Mesenchymal stem cell (in vitro differentiated cells and primary cell): ENCODE measurements around the gene AOC2. TPM values are rescaled to one million over a fixed set of nuclear protein-coding genes. Genes with fewer than 3 reads are reported as not detected.
"Not testable (repeated sequence)": the region's sequence is repeated elsewhere in the genome, so short reads cannot be mapped to it uniquely, and the experiment has no call there.

Experiments used
- DNase-seq: peaks from one replicate; pipeline ENCODE4 v3.0.0-alpha.2; 2013
- H2AFZ ChIP-seq: one replicate; pipeline ENCODE4 v1.6.1; 2013; ENCODE audit warnings: low read depth, mild to moderate bottlenecking, control low read depth, inconsistent platforms, low read length, moderate library complexity
- H2AK5ac ChIP-seq: 2 replicates; pipeline ENCODE4 v1.6.1; 2013; ENCODE audit warnings: low read length, moderate library complexity, mild to moderate bottlenecking, inconsistent platforms; ENCODE audit not compliant: severe bottlenecking
- H2BK120ac ChIP-seq: one replicate; pipeline ENCODE4 v1.6.1; 2013; ENCODE audit warnings: low read depth, mild to moderate bottlenecking, inconsistent platforms, low read length, moderate library complexity
- H2BK12ac ChIP-seq, 2 experiments: one replicate each; pipeline ENCODE4 v1.6.1; 2013; ENCODE audit warnings: inconsistent platforms in 2 of 2, low read length in 2 of 2, mild to moderate bottlenecking in 2 of 2, moderate library complexity in 2 of 2, control low read depth in 1 of 2
- H2BK15ac ChIP-seq: one replicate; pipeline ENCODE4 v1.6.1; 2013; ENCODE audit warnings: mild to moderate bottlenecking, low read depth, inconsistent platforms; ENCODE audit not compliant: poor library complexity, severe bottlenecking
- H2BK5ac ChIP-seq: 2 replicates; pipeline ENCODE4 v1.6.1; 2013; ENCODE audit warnings: low read depth, mild to moderate bottlenecking, low read length, control low read depth, inconsistent platforms; ENCODE audit not compliant: poor library complexity, severe bottlenecking
- H3K14ac ChIP-seq, 2 experiments: one replicate each; pipeline ENCODE4 v1.6.1; 2013; ENCODE audit warnings: inconsistent platforms in 2 of 2, low read length in 2 of 2, control low read depth in 1 of 2, mild to moderate bottlenecking in 1 of 2, moderate library complexity in 1 of 2
- H3K18ac ChIP-seq, 2 experiments: one replicate each; pipeline ENCODE4 v1.6.1; 2013; ENCODE audit warnings: inconsistent platforms in 2 of 2, low read length in 2 of 2, control low read depth in 1 of 2, low read depth in 1 of 2, mild to moderate bottlenecking in 1 of 2
- H3K23ac ChIP-seq, 2 experiments: one replicate each; pipeline ENCODE4 v1.6.1; 2013; ENCODE audit warnings: inconsistent platforms in 2 of 2, low read length in 2 of 2, mild to moderate bottlenecking in 2 of 2, moderate library complexity in 2 of 2, control low read depth in 1 of 2
- H3K27ac ChIP-seq: 2 replicates; pipeline ENCODE4 v1.5.1; 2013; ENCODE audit warnings: mild to moderate bottlenecking, moderate library complexity, low read length, control low read depth, inconsistent platforms; ENCODE audit not compliant: poor library complexity, severe bottlenecking
- H3K27me3 ChIP-seq, 2 experiments: 2 replicates each; pipeline versions ENCODE4 v1.6.1 to v1.7.0; 2013; ENCODE audit warnings: low read length in 2 of 2, mild to moderate bottlenecking in 2 of 2, moderate library complexity in 2 of 2, control low read depth in 1 of 2, inconsistent platforms in 1 of 2; ENCODE audit not compliant: control insufficient read depth in 1 of 2, insufficient read depth in 1 of 2
- H3K36me3 ChIP-seq, 2 experiments: 2 replicates each; pipeline versions ENCODE4 v1.6.1 to v1.7.0; 2013; ENCODE audit warnings: low read length in 2 of 2, control low read depth in 1 of 2, inconsistent platforms in 1 of 2, low read depth in 1 of 2, mild to moderate bottlenecking in 1 of 2; ENCODE audit not compliant: insufficient read depth in 2 of 2, control insufficient read depth in 1 of 2
- H3K4ac ChIP-seq, 2 experiments: one replicate each; pipeline ENCODE4 v1.6.1; 2013; ENCODE audit warnings: inconsistent platforms in 2 of 2, low read length in 2 of 2, mild to moderate bottlenecking in 2 of 2, moderate library complexity in 2 of 2, control low read depth in 1 of 2, low read depth in 1 of 2
- H3K4me1 ChIP-seq: 2 replicates; pipeline ENCODE4 v1.6.1; 2013; ENCODE audit warnings: low read depth, low read length, control low read depth; ENCODE audit not compliant: control insufficient read depth, insufficient read depth
- H3K4me2 ChIP-seq: 2 replicates; pipeline ENCODE4 v1.6.1; 2013; ENCODE audit warnings: low read length, mild to moderate bottlenecking, inconsistent platforms; ENCODE audit not compliant: poor library complexity, severe bottlenecking
- H3K4me3 ChIP-seq, 2 experiments: 2 replicates each; pipeline versions ENCODE4 v1.5.1 to v1.7.0; 2013; ENCODE audit warnings: low read length in 2 of 2, mild to moderate bottlenecking in 2 of 2, control low read depth in 1 of 2, low read depth in 1 of 2; ENCODE audit not compliant: insufficient read depth in 1 of 2
- H3K79me1 ChIP-seq: replicated peaks from 2 replicates; pipeline ENCODE4 v1.6.1; 2013; ENCODE audit warnings: mild to moderate bottlenecking, control low read depth, low read length, inconsistent platforms; ENCODE audit not compliant: poor library complexity, severe bottlenecking
- H3K9ac ChIP-seq: 2 replicates; pipeline ENCODE4 v1.7.0; 2013; ENCODE audit warnings: mild to moderate bottlenecking, low read length, moderate library complexity
- H3K9me3 ChIP-seq: 2 replicates; pipeline ENCODE4 v1.7.0; 2013; ENCODE audit warnings: mild to moderate bottlenecking, low read length; ENCODE audit not compliant: control insufficient read depth
- H4K8ac ChIP-seq: one replicate; pipeline ENCODE4 v1.6.1; 2013; ENCODE audit warnings: inconsistent platforms, mild to moderate bottlenecking, low read length, moderate library complexity
- H4K91ac ChIP-seq: one replicate; pipeline ENCODE4 v1.6.1; 2013; ENCODE audit warnings: mild to moderate bottlenecking, low read length, inconsistent platforms
- WGBS: methylation state at CpG from one replicate; pipeline ENCODE4 v1.1.7; 2013; ENCODE audit warnings: mixed read lengths; 5-methylcytosine and 5-hydroxymethylcytosine counted together
- small RNA-seq: library from polyadenylated mRNA; stranded (forward); fragments of <200 nt; extraction: miRNeasy Mini kit (QIAGEN cat#:217004); gene quantifications from one replicate; pipeline ENCODE3, GENCODE V24; 2013; ENCODE audit warnings: low read depth

Gene AOC2

DNA sequence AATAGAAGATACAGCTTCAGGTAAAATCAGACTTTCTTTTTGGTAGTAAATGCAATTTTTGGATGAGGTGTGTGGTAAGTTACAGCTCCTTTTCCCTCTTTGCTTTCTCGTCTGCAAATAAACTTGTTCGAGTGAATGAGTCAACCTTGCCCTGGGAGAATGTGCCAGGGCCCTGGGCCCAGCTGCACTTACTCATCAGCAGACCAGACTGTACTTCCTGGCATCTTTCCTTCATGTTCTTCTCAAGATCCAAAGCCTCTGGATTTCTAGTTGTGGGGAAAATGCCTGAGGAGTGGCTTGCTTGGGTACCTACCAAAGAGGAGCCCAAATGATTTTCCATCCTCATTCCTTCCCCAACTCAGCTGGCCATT lies 50.8 kb downstream of the AOC2 start:
- H3K4me1 ChIP-seq, result peaks cover 10% of the 10 kb centered on the region
- H3K4me2 ChIP-seq, result no peak overlapping the region
- no peaks in the 10 kb centered on the region for H3K9me3 ChIP-seq
- 10% methylated on average over 2 of the region's 2 CpGs for WGBS
- H4K91ac ChIP-seq, result no peak overlapping the region
- no peak overlapping the region for H2BK12ac ChIP-seq
- no peak overlapping the region for H2AFZ ChIP-seq
- H3K18ac ChIP-seq, result no peak overlapping the region
- peak; percentile 68 for DNase-seq
- H3K27me3 ChIP-seq, result peaks cover 0 to 11% of the 10 kb centered on the region in 2 experiments
- H3K36me3 ChIP-seq, result no peaks in the 10 kb centered on the region
- no peak overlapping the region for H3K4ac ChIP-seq
- H3K79me1 ChIP-seq, result no peaks in the 10 kb centered on the region
- H3K4me3 ChIP-seq, result peak overlapping the region in 1 of 2 experiments; percentile 29
- H2BK15ac ChIP-seq, result no peak overlapping the region
- H3K27ac ChIP-seq, result no peak overlapping the region
- no peak overlapping the region for H3K14ac ChIP-seq
- peak overlapping the region; percentile 58 for H3K9ac ChIP-seq
- no peak overlapping the region for H2AK5ac ChIP-seq
- H2BK5ac ChIP-seq, result no peak overlapping the region
- no peak overlapping the region for H3K23ac ChIP-seq
- no peak overlapping the region for H2BK120ac ChIP-seq
- no peak overlapping the region for H4K8ac ChIP-seq

GRCh38 chr17:42898147-42898811 lies 53.9 kb downstream of the AOC2 start:
- DNase-seq, result no peak
- Histone ChIP-seq H2AK5ac (no peak overlapping the region), H3K9ac (no peak overlapping the region), H4K8ac (no peak overlapping the region), H2BK15ac (no peak overlapping the region), H4K91ac (peak overlapping the region; percentile 39), H3K4me2 (no peak overlapping the region), H3K27me3 (peaks cover 7 to 25% of the 10 kb centered on the region in 2 experiments), H2BK5ac (no peak overlapping the region), H3K9me3 (no peaks in the 10 kb centered on the region), H3K18ac (no peak overlapping the region), H3K23ac (peak overlapping the region in 1 of 2 experiments; percentile 79), H3K27ac (no peak overlapping the region), H2BK120ac (no peak overlapping the region), H3K79me1 (no peaks in the 10 kb centered on the region), H3K4ac (no peak overlapping the region), H3K36me3 (no peaks in the 10 kb centered on the region), H3K14ac (no peak overlapping the region), H3K4me3 (no peak overlapping the region), H3K4me1 (peaks cover 10% of the 10 kb centered on the region), H2AFZ (no peak overlapping the region), H2BK12ac (no peak overlapping the region)
- 90% methylated on average over 7 of the region's 7 CpGs for WGBS

DNA sequence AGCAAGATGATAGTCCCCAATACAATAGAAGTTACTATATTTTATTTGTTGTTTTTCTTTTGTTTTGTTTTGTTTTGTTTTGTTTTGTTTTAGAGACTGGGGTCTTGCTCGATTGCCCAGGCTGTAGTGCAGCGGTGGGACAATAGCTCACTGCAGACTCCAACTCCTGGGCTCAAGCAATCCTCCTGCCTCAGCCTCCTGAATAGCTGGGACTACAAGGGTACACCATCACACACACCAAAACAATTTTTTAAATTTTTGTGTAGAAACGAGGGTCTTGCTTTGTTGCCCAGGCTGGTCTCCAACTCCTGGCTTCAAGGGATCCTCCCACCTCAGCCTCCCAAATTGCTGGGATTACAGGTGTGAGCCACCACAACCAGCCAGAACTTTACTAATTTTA lies 55.6 kb downstream of the AOC2 start:
- 82% methylated on average over 3 of the region's 3 CpGs for WGBS

More for the DNA sequence above, 55.6 kb downstream of the AOC2 start:
- not testable (repeated sequence) for H3K4me3 ChIP-seq, H3K9ac ChIP-seq, H3K4ac ChIP-seq, H2AK5ac ChIP-seq, H2BK12ac ChIP-seq, H4K8ac ChIP-seq, H3K23ac ChIP-seq, DNase-seq, H3K27ac ChIP-seq, H3K79me1 ChIP-seq, H2BK120ac ChIP-seq, H3K14ac ChIP-seq, H2AFZ ChIP-seq, H2BK15ac ChIP-seq, H3K4me2 ChIP-seq, H4K91ac ChIP-seq, H2BK5ac ChIP-seq, H3K9me3 ChIP-seq, H3K18ac ChIP-seq, H3K36me3 ChIP-seq, H3K4me1 ChIP-seq
- peaks cover 17 to 38% of the 10 kb centered on the region in 2 experiments for H3K27me3 ChIP-seq

Small RNA genes within 50 kb of the gene (small RNA-seq; reads per million reads assigned to genes)
- gene MIR6781 (not detected), gene RNU6-287P (not detected)
